Neuronal stem cell (in vitro differentiated cells): Measurements from ENCODE around the gene COPS9.

ENCODE experiments used
- DNase-seq: peaks from one replicate; pipeline ENCODE4 v3.0.0-alpha.2; 2013; ENCODE audit warnings: low spot score
- H2AFZ ChIP-seq: one replicate; pipeline ENCODE4 v1.6.1; 2013; ENCODE audit warnings: mild to moderate bottlenecking, low read length, inconsistent platforms
- H2AK5ac ChIP-seq: 2 replicates; pipeline ENCODE4 v1.6.1; 2013; ENCODE audit warnings: low read depth, mild to moderate bottlenecking, inconsistent platforms, low read length, moderate library complexity, mixed read lengths
- H2BK120ac ChIP-seq: 2 replicates; pipeline ENCODE4 v1.6.1; 2013; ENCODE audit warnings: low read depth, mild to moderate bottlenecking, inconsistent platforms, low read length, moderate library complexity, mixed read lengths
- H2BK12ac ChIP-seq: one replicate; pipeline ENCODE4 v1.6.1; 2013; ENCODE audit warnings: low read length, inconsistent platforms
- H2BK15ac ChIP-seq: 2 replicates; pipeline ENCODE4 v1.6.1; 2013; ENCODE audit warnings: mild to moderate bottlenecking, low read length, inconsistent platforms, mixed read lengths
- H2BK5ac ChIP-seq: one replicate; pipeline ENCODE4 v1.6.1; 2013; ENCODE audit warnings: inconsistent platforms, mild to moderate bottlenecking, low read length, moderate library complexity
- H3K14ac ChIP-seq: one replicate; pipeline ENCODE4 v1.6.1; 2013; ENCODE audit warnings: low read length, inconsistent platforms
- H3K18ac ChIP-seq: 2 replicates; pipeline ENCODE4 v1.6.1; 2013; ENCODE audit warnings: low read length, inconsistent platforms
- H3K23ac ChIP-seq: 2 replicates; pipeline ENCODE4 v1.6.1; 2013; ENCODE audit warnings: low read depth, mild to moderate bottlenecking, mixed read lengths, low read length, inconsistent platforms; ENCODE audit not compliant: poor library complexity
- H3K27ac ChIP-seq: replicated peaks from 3 replicates; pipeline ENCODE4 v1.5.1; 2013; ENCODE audit warnings: low read length, inconsistent platforms
- H3K27me3 ChIP-seq, 3 experiments: 2 replicates each; pipeline ENCODE4 v1.6.1; 2013; ENCODE audit warnings: low read length in 3 of 3, mild to moderate bottlenecking in 2 of 3, inconsistent platforms in 1 of 3, low read depth in 1 of 3, mixed read lengths in 1 of 3, moderate library complexity in 1 of 3; ENCODE audit not compliant: control insufficient read depth in 3 of 3, insufficient read depth in 3 of 3
- H3K36me3 ChIP-seq, 2 donors: replicated peaks in 1 of 2; 2 replicates each; pipeline ENCODE4 v1.6.1; 2013; ENCODE audit warnings: low read length in 2 of 2; ENCODE audit not compliant: control insufficient read depth in 2 of 2, insufficient read depth in 2 of 2
- H3K4ac ChIP-seq: 2 replicates; pipeline ENCODE4 v1.6.1; 2013; ENCODE audit warnings: inconsistent platforms, mild to moderate bottlenecking, low read length, moderate library complexity
- H3K4me1 ChIP-seq, 2 donors: 1 replicate in 1 of 2; 2 replicates in 1 of 2; pipeline ENCODE4 v1.6.1; 2013; ENCODE audit warnings: low read length in 2 of 2, low read depth in 1 of 2; ENCODE audit not compliant: control insufficient read depth in 2 of 2, insufficient read depth in 1 of 2
- H3K4me2 ChIP-seq: one replicate; pipeline ENCODE4 v1.6.1; 2013; ENCODE audit warnings: mild to moderate bottlenecking, low read length, inconsistent platforms; ENCODE audit not compliant: insufficient read depth, poor library complexity, severe bottlenecking
- H3K4me3 ChIP-seq, 2 donors: 2 replicates each; pipeline ENCODE4 v1.5.1; 2013; ENCODE audit warnings: low read length in 2 of 2, mild to moderate bottlenecking in 2 of 2, inconsistent platforms in 1 of 2, moderate library complexity in 1 of 2
- H3K79me1 ChIP-seq: one replicate; pipeline ENCODE4 v1.6.1; 2013; ENCODE audit warnings: low read depth, mild to moderate bottlenecking, inconsistent platforms, low read length, moderate library complexity
- H3K9ac ChIP-seq: one replicate; pipeline ENCODE4 v1.6.1; 2013; ENCODE audit warnings: mild to moderate bottlenecking, low read depth, low read length, inconsistent platforms; ENCODE audit not compliant: poor library complexity
- H3K9me3 ChIP-seq, 2 donors: replicated peaks in 1 of 2; 2 replicates each; pipeline versions ENCODE3 to v1.6.1; 2013; ENCODE audit warnings: low read length in 2 of 2, mild to moderate bottlenecking in 2 of 2, inconsistent platforms in 1 of 2, low read depth in 1 of 2, mixed read lengths in 1 of 2, moderate library complexity in 1 of 2; ENCODE audit not compliant: control insufficient read depth in 2 of 2, insufficient read depth in 1 of 2
- H4K8ac ChIP-seq: one replicate; pipeline ENCODE4 v1.6.1; 2013; ENCODE audit warnings: low read depth, mild to moderate bottlenecking, inconsistent platforms, low read length, moderate library complexity
- H4K91ac ChIP-seq: one replicate; pipeline ENCODE4 v1.6.1; 2013; ENCODE audit warnings: low read length, low read depth, mild to moderate bottlenecking, inconsistent platforms; ENCODE audit not compliant: poor library complexity
- WGBS, 2 donors: extraction: QIAGEN DNeasy Blood & Tissue Kit; methylation state at CpG; one replicate each; pipeline ENCODE4 v1.1.7; 2013; ENCODE audit warnings: missing lambda C conversion rate in 2 of 2, mixed read lengths in 1 of 2; ENCODE audit not compliant: insufficient read length in 2 of 2, insufficient replicate concordance in 1 of 2; ENCODE audit errors: extremely low coverage in 2 of 2; 5-methylcytosine and 5-hydroxymethylcytosine counted together

The COPS9 gene

GRCh38 chr2:240144649-240145261 lies 8.7 kb upstream of the COPS9 start:
- Histone ChIP-seq H3K36me3 (peaks cover 0 to 3% of the 10 kb centered on the region in 2 donors), H3K4ac (peak overlapping the region; percentile 24), H2BK5ac (no peak overlapping the region), H3K23ac (peak overlapping the region; percentile 76), H2AFZ (peak overlapping the region; percentile 90), H3K79me1 (peaks cover 2% of the 10 kb centered on the region), H2BK12ac (no peak overlapping the region), H3K27me3 (peaks cover 0 to 23% (median 3%) of the 10 kb centered on the region in 3 experiments), H3K9ac (peak overlapping the region; percentile 14), H3K18ac (peak overlapping the region; percentile 9), H3K14ac (no peak overlapping the region), H2BK15ac (peak overlapping the region; percentile 60), H4K91ac (peak overlapping the region; percentile 75), H3K4me1 (peaks cover 5 to 8% of the 10 kb centered on the region in 2 donors), H4K8ac (peak overlapping the region; percentile 86), H3K4me3 (no peak overlapping the region), H3K27ac (no peak overlapping the region), H3K9me3 (no peaks in the 10 kb centered on the region), H2BK120ac (no peak overlapping the region), H2AK5ac (peak overlapping the region; percentile 91), H3K4me2 (no peak overlapping the region)
- no CpG with 5 or more reads among the region's 20 CpGs for WGBS, 2 donors
- DNase-seq, result no peak

GRCh38 chr2:240143801-240144648 lies 7.9 kb upstream of the COPS9 start:
- WGBS, 2 donors, result no CpG with 5 or more reads among the region's 36 CpGs
- peaks cover 0 to 22% (median 3%) of the 10 kb centered on the region in 3 experiments for H3K27me3 ChIP-seq
- peak overlapping the region; percentile 90 for H2AFZ ChIP-seq
- no peaks in the 10 kb centered on the region for H3K9me3 ChIP-seq
- H2BK5ac ChIP-seq, result no peak overlapping the region
- peak overlapping the region; percentile 91 for H2AK5ac ChIP-seq
- H4K91ac ChIP-seq, result no peak overlapping the region
- peak overlapping the region; percentile 60 for H2BK15ac ChIP-seq
- peaks cover 0 to 3% of the 10 kb centered on the region in 2 donors for H3K36me3 ChIP-seq
- no peak overlapping the region for H3K27ac ChIP-seq
- H2BK12ac ChIP-seq, result peak overlapping the region; percentile 65
- H3K14ac ChIP-seq, result no peak overlapping the region
- H4K8ac ChIP-seq, result no peak overlapping the region
- H2BK120ac ChIP-seq, result no peak overlapping the region
- peak overlapping the region; percentile 72 for H3K18ac ChIP-seq
- H3K4me1 ChIP-seq, result peaks cover 12 to 13% of the 10 kb centered on the region in 2 donors
- H3K23ac ChIP-seq, result peak overlapping the region; percentile 76
- peak overlapping the region; percentile 24 for H3K4ac ChIP-seq
- no peak overlapping the region for H3K4me3 ChIP-seq
- DNase-seq, result peak; percentile 69
- H3K4me2 ChIP-seq, result no peak overlapping the region
- H3K79me1 ChIP-seq, result peaks cover 2% of the 10 kb centered on the region
- H3K9ac ChIP-seq, result no peak overlapping the region

DNA sequence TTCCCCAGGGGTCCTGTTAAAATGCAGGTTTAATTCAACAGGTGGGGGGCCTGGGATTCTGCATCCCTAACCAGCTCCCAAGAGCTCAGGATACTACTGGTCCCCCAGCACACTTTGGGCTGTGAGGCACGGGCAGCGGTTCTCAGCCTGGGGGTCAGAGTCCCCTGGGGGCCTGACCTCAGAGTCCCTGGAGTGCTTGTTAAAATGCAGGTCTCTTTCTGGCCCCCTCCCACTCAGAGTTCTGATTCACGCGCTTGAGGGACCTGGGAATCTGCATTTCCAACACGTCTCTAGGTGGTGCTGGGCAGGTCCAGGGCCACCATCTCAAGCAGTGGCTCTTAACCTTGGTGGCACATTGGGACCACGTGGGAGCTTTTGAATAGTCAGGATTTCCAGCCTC lies 7.2 kb upstream of the COPS9 start:
- no peak overlapping the region for H2BK5ac ChIP-seq
- no peak overlapping the region for H3K4me3 ChIP-seq
- H2AK5ac ChIP-seq, result peak overlapping the region; percentile 81
- no peak overlapping the region for H2BK15ac ChIP-seq
- no peak overlapping the region for H3K4ac ChIP-seq
- DNase-seq, result no peak
- H3K9me3 ChIP-seq, result no peaks in the 10 kb centered on the region
- H3K27ac ChIP-seq, result no peak overlapping the region
- H3K9ac ChIP-seq, result no peak overlapping the region
- H3K27me3 ChIP-seq, result peaks cover 0 to 20% (median 3%) of the 10 kb centered on the region in 3 experiments
- H3K4me1 ChIP-seq, result peaks cover 13% of the 10 kb centered on the region in 2 donors
- no CpG with 5 or more reads among the region's 6 CpGs for WGBS, 2 donors
- H3K14ac ChIP-seq, result no peak overlapping the region
- no peak overlapping the region for H3K18ac ChIP-seq
- H2AFZ ChIP-seq, result no peak overlapping the region
- H3K23ac ChIP-seq, result no peak overlapping the region
- H2BK120ac ChIP-seq, result no peak overlapping the region
- H4K8ac ChIP-seq, result no peak overlapping the region
- peaks cover 0 to 3% of the 10 kb centered on the region in 2 donors for H3K36me3 ChIP-seq
- no peak overlapping the region for H3K4me2 ChIP-seq
- H2BK12ac ChIP-seq, result no peak overlapping the region
- peaks cover 2% of the 10 kb centered on the region for H3K79me1 ChIP-seq
- no peak overlapping the region for H4K91ac ChIP-seq

DNA sequence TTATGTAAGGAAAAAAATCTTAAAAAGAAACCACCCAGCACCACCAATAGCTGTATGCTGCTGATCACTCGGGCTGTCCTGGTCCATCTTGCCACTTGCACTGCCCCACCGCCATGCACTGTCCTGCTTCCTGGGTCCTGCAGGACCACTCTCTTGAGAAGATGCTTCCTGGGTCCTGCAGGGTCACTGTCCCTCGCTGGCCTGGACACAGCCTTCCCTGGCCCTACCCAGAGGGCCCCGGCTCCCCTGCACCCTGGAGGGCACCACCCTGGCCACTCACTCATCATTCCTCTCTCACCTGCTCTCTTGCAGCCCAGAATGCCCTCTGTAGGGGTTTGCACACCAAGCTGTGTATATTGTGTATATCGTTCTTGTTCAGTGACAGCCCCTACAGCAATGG lies 6.8 kb upstream of the COPS9 start:
- peaks cover 13% of the 10 kb centered on the region in 2 donors for H3K4me1 ChIP-seq
- no peak overlapping the region for H2BK5ac ChIP-seq
- peaks cover 0 to 20% (median 3%) of the 10 kb centered on the region in 3 experiments for H3K27me3 ChIP-seq
- peak overlapping the region; percentile 81 for H2AK5ac ChIP-seq
- H3K9ac ChIP-seq, result no peak overlapping the region
- no peak overlapping the region for H3K4me2 ChIP-seq
- no peak overlapping the region for H3K27ac ChIP-seq
- H4K91ac ChIP-seq, result no peak overlapping the region
- H3K4me3 ChIP-seq, result no peak overlapping the region
- peak overlapping the region; percentile 78 for H3K23ac ChIP-seq
- H2BK120ac ChIP-seq, result no peak overlapping the region
- peaks cover 0 to 3% of the 10 kb centered on the region in 2 donors for H3K36me3 ChIP-seq
- H2AFZ ChIP-seq, result no peak overlapping the region
- no CpG with 5 or more reads among the region's 5 CpGs for WGBS, 2 donors
- no peak overlapping the region for H3K4ac ChIP-seq
- H2BK15ac ChIP-seq, result no peak overlapping the region
- H3K18ac ChIP-seq, result peak overlapping the region; percentile 51
- H2BK12ac ChIP-seq, result peak overlapping the region; percentile 85
- peaks cover 2% of the 10 kb centered on the region for H3K79me1 ChIP-seq
- DNase-seq, result no peak
- no peak overlapping the region for H4K8ac ChIP-seq
- no peak overlapping the region for H3K14ac ChIP-seq
- H3K9me3 ChIP-seq, result no peaks in the 10 kb centered on the region
